HS-27A (cell line): ENCODE data around the gene PPP1R16B.
"Not testable (repeated sequence)": the region's sequence is repeated elsewhere in the genome, so short reads cannot be mapped to it uniquely, and the experiment has no call there.

Source experiments
- DNase-seq: peaks from one replicate; pipeline ENCODE4 v3.0.0-alpha.2; 2012; ENCODE audit warnings: low read depth, missing footprints

The PPP1R16B gene

DNA sequence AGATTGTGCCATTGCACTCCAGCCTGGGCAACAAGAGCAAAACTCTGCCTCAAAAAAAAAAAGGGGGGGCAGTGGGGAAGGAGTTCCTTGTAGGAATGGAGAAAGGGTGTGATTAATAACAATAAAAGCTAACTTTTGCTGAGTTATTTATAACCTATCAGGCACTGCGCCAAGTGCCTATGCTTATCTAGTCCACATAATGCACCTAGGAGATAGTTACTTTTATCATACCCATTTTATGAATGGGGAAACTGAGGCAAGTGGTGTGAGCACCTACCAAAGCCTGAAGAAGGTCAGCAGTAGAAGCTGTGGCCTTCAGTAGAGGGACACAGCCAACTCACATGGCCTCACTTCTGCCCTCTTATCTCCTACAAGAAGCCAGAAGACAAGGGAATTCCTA lies 13.6 kb upstream of the PPP1R16B start:
- no peak for DNase-seq

DNA sequence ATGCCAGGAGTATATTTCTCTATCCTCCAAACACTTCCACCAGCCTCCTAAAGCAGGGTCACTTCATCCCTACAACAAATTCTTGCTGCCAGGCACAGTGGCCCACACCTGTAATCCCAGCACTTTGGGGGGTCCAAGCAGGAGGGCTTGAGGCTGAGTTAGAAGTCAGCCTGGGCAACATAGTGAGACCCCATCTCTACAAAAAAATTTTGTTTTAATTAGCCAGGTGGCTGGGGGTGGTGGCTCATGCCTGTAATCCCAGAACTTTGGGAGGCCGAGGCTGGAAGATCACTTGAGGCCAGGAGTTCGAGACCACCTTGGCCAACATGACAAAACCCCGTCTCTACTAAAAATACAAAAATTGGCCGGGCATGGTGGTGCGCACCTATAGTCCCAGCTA lies 11.4 kb upstream of the PPP1R16B start:
- not testable (repeated sequence) for DNase-seq

GRCh38 chr20:38798266-38798665 lies 7.2 kb upstream of the PPP1R16B start:
- DNase-seq, result no peak

GRCh38 chr20:38799203-38799602 lies 6.3 kb upstream of the PPP1R16B start:
- no peak for DNase-seq

GRCh38 chr20:38800882-38801281 lies 4.6 kb upstream of the PPP1R16B start:
- no peak for DNase-seq

DNA sequence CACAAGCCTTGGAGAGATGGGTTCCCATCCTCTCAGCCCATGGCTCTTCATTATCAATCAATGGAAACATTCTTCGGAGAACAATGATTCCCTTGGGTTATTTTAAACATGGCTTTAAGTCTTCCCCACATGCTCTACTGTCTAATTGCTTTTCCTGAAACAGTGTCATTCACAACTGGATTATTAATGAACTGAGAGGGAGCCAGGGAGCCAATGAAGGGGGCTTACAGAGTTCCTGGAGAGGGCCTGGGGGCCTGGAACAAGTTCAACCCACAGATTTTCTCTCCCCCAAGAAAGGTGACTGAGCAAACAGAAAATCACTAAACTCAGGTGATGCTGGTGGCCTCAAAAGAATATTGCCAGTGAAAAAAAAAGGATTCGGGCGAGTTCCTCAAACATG lies 1.3 kb upstream of the PPP1R16B start:
- no peak for DNase-seq

GRCh38 chr20:38804682-38805501 lies 605 bp upstream of the PPP1R16B start:
- no peak for DNase-seq

DNA sequence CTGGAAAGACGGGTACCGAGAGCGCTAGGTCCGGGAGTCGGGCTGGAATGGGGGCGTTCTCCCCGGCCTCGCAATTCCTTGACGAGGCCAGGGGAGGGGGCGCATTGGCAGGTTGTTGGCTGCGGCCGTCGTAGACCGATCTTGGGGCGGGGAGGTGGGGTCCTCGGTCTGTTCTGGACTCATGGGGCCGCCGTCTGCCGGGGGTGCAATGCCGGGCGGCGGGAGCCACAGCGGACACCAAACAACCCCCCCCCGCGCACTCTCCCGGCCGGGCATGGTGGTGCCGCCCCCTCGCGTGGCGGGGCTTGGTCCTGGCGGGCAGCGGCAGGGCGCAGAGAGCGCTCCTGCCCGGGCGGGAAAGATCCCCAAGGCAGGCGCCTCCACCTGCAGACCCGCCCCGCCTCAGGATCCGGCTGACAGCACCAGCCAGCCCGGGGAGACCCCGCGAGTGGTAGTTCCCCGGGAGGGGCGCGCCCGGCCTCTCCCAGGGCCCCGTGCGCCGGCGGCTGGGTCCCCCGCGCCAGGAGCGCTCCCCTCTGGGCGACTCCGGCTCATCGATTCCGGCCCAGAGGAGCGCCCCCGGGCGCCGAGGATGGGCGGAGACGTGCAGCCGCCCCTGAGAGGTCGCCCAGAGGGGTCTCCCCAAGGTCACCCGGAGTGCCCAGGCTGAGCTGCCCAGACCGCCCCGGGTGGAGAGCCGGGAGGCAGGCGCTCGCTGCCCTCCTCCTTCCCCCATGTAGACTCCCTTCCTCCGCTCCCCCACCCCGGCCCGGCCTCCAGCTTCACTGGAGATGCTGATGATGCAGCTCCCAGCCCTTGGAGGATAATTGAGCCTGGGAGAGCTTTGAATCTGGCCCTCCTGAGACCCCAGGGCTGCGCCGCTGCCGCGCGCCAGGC lies 709 bp downstream of the PPP1R16B start:
- no peak for DNase-seq

GRCh38 chr20:38806855-38807655 lies 1.6 kb downstream of the PPP1R16B start:
- DNase-seq, result no peak

- no peak for DNase-seq
Observed at GRCh38 chr20:38809942-38810341, 4.4 kb downstream of the PPP1R16B start.

DNA sequence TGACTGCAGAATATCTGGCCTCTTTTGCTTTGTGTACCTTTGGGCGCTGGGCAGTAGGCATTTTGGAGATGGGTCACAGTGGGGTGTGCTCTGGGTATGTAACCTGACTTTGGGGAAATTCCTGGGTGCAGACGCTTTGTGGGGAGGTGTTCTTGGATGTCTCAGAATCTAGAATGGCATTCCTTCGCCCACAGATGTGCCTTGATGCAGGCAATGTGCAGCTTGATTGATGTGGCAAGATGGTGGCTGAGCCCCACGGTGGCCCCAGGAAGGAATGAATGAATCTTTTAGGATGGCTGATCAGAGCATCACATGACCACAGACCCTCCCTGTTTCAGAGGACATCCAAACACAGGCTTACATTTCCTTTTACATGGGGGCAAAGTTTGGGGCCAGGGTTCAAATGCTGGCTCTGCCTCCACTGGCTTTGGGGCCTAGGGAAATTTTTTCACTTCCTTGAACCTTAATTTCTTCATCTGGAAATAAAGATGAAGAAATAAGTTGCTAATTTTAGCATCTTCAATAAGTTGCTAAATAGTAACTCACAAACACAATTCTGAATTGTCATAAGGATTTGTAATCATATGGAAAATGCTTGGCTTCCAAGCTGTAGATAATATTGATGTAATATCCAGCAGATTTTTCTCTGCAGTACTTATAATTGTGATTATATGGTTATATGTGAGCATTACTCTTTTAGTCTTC lies 5.6 kb downstream of the PPP1R16B start:
- DNase-seq, result no peak

DNA sequence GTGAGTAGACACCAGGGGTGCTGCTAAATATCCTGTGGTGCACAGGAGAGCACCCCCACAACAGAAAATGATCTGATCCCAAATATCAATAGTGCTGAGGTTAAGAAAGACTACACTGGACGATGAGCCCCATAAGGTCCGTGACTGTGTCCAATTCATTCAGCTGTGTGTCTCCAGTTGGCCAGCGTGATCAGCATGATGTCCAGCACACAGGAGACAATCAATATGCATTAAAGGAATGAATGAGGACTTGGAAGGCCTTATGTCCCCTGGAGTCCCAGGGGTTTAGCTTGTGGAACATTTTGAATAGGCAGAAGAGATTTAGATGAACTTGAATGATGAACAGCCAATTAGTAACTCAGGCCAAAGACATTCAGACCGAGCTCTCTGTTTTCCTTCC lies 6.3 kb downstream of the PPP1R16B start:
- DNase-seq, result no peak

DNA sequence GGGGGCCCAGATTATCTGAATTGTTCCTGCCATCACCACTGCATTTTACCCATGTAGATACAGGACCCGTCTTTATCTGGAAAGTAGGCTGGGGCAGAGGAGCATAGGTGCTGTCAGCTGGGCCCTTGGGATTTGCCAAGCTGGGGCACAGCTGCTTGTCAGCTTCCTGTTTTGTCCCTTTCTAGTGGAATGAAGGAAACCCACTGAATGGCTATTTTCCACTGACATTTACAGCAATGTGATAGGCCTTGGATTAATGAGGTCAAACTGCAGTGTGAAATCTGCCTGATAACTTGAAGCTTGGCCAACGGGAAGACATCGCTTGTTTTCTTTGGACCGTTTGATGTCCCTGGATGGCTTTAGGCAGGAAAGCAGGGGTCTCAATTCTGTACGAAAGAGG lies 6.7 kb downstream of the PPP1R16B start:
- DNase-seq, result no peak

DNA sequence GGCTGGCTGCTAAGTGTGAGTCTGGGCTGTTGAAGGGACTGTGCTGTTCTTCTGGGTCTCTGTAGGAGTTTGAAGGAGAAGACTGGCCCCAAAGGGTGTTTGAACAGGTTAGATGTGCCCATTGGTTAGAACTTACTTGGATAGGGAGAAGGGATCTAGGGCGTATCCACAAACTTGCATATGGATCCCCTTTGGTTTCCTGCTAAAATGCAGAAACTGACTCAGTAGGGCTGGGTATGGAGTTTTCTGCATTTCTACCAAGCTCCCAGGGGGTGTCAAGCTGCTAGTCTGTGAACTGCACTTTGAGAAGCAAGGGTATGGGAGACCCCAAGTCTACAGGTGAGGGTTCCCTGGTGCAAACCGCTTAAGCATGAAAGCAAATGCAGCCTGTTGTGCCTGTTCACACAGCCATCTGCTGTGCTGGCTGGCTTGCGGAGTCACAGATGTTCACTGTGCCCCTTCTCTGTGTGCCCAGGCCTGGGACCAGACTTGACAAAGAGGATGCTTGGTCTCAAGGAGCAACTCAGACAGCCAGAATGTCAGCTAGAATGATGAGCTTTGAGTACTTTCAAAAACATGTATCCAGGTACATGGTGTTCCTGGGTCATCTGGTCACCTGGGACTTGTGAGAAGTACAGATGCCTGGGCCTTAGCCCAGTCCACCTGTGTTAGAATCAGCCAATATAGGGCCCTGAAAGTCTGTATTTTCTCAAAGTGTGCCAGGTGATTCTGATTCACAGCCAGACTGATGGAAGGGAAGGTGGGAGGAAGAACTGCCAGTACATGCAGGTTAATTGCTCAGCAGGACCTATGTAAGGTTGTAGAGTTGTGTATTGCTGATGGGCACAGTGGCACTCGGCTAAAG lies 7.4 kb downstream of the PPP1R16B start:
- no peak for DNase-seq

GRCh38 chr20:38813574-38813962 lies 8.1 kb downstream of the PPP1R16B start:
- DNase-seq, result not testable (repeated sequence)

DNA sequence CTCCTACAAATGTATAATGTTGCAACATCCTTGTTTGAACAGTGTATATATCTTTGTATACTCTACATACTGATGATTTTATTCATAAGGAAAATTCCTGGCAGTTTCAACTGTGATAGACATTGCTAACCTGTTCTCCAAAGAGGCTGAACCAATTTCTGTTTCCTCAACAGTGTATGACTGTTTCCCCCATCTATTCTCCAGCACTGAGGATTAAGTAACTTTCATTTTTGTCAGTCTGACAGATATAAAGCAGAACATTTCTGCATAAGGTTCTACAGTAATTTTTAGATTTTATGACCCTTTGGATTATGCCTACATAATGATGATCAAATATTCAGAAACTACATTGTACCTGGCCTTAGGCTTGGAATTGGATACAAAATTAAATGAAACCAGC lies 9.9 kb downstream of the PPP1R16B start:
- DNase-seq, result no peak

- no peak for DNase-seq
Observed at GRCh38 chr20:38818113-38819065, 12.9 kb downstream of the PPP1R16B start.

DNA sequence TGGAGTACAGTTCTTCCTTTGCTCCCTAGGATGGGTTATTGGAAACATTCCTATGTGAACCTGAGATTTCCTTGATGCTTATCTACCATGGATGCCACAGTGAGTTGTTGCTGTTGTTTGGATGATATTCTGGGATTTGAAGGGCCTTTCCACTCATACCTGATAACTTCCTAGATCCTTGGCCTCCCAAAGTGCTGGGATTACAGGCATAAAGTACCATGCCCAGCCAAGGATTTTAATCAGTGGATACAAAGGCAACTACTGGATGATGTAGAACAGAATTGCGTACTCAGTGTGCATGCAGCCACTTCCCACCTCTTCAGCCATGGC lies 20.0 kb downstream of the PPP1R16B start:
- DNase-seq, result no peak

DNA sequence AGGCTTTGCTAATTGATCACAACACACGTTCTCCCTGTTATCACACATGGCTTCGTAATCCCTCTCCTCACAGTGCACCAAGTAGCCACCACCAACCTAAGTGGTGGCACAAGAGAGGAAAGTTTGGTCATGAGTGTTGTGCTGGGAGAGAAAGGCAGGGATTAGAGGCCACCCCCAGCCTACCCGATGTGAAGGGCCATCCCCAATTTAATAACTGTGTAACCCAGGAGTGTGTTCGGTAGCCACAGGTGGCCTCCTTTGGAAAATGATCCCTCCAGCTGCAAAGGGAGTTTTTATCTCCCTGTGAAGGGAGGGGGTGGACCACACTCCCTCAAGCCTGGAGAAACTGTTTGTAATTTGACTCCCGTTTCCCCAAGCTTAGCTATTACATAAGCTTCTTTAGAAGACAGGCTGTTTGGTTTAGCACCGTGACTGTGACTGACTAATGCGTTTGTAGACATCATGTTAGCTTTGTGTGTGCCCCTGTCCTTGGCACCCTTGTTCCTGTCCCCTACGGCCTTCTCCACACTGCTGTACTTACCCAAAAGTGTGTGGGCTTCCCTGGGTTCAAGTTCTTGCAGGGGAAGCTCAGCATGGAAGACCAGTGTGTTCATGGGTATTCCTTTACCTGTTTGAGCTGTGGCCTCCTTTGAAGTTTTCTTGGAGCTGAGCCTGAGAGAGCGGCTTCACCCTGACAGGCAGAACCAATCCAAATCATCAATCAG lies 20.6 kb downstream of the PPP1R16B start:
- DNase-seq, result no peak
